Measurements from ENCODE around the gene CFAP65.

CFAP65 gene

GRCh38 chr2:219060821-219061791 is 19.8 kb upstream of the CFAP65 start, which contains the start of gene IHH:
IHH (minus strand) TSS chr2:219060921; CDS start chr2:219060467, 454 bp downstream.
- 4% methylated on average over 76 of the region's 76 CpGs for WGBS
- H3K27ac ChIP-seq (ENCODE audit: low read depth, low read length) = no peak within 1 kb of the TSS
- H3K4me1 ChIP-seq (ENCODE audit: insufficient read depth, low read length) = peaks cover 14% of the 10 kb centered on the region
- H3K4me3 ChIP-seq (ENCODE audit: low read length) = peak within 1 kb of the TSS; percentile 37
- H3K36me3 ChIP-seq (ENCODE audit: insufficient read depth, low read length) = no peaks in the 10 kb centered on the region
- H3K9me3 ChIP-seq (ENCODE audit: insufficient read depth, low read depth, low read length) = no peaks in the 10 kb centered on the region
- H3K27me3 ChIP-seq (ENCODE audit: insufficient read depth, low read length) = peaks cover 97% of the 10 kb centered on the region
- no peak within 1 kb of the TSS for H3K9ac ChIP-seq (ENCODE audit: low read depth, low read length)

- Histone ChIP-seq H3K36me3 (ENCODE audit: insufficient read depth, low read length) (no peaks in the 10 kb centered on the region), H3K27ac (ENCODE audit: low read depth, low read length) (no peak overlapping the region), H3K4me3 (ENCODE audit: low read length) (peak overlapping the region; percentile 19), H3K4me1 (ENCODE audit: insufficient read depth, low read length) (peaks cover 14% of the 10 kb centered on the region), H3K27me3 (ENCODE audit: insufficient read depth, low read length) (peaks cover 100% of the 10 kb centered on the region), H3K9me3 (ENCODE audit: insufficient read depth, low read depth, low read length) (no peaks in the 10 kb centered on the region), H3K9ac (ENCODE audit: low read depth, low read length) (no peak overlapping the region)
- 6% methylated on average over 81 of the region's 81 CpGs for whole genome bisulfite sequencing
Measured at GRCh38 chr2:219059725-219060682, 18.7 kb upstream of the CFAP65 start.

GRCh38 chr2:219059375-219059724 is 18.0 kb upstream of the CFAP65 start:
- Histone ChIP-seq H3K9ac (ENCODE audit: low read depth, low read length) (no peak overlapping the region), H3K27ac (ENCODE audit: low read depth, low read length) (no peak overlapping the region), H3K36me3 (ENCODE audit: insufficient read depth, low read length) (no peaks in the 10 kb centered on the region), H3K9me3 (ENCODE audit: insufficient read depth, low read depth, low read length) (no peaks in the 10 kb centered on the region), H3K27me3 (ENCODE audit: insufficient read depth, low read length) (peaks cover 100% of the 10 kb centered on the region), H3K4me1 (ENCODE audit: insufficient read depth, low read length) (peaks cover 14% of the 10 kb centered on the region), H3K4me3 (ENCODE audit: low read length) (no peak overlapping the region)
- WGBS = 8% methylated on average over 17 of the region's 17 CpGs

GRCh38 chr2:219058541-219059374 is 17.4 kb upstream of the CFAP65 start:
- Histone ChIP-seq H3K9me3 (ENCODE audit: insufficient read depth, low read depth, low read length) (no peaks in the 10 kb centered on the region), H3K27me3 (ENCODE audit: insufficient read depth, low read length) (peaks cover 100% of the 10 kb centered on the region), H3K27ac (ENCODE audit: low read depth, low read length) (no peak overlapping the region), H3K9ac (ENCODE audit: low read depth, low read length) (no peak overlapping the region; the same call in 1 of the 2 replicates), H3K4me1 (ENCODE audit: insufficient read depth, low read length) (peaks cover 14% of the 10 kb centered on the region), H3K4me3 (ENCODE audit: low read length) (0 out of 2 replicates have a peak overlapping the region, but pooled peaks have one; percentile 22), H3K36me3 (ENCODE audit: insufficient read depth, low read length) (no peaks in the 10 kb centered on the region)
- WGBS = 13% methylated on average over 42 of the region's 42 CpGs

- Histone ChIP-seq H3K9ac (ENCODE audit: low read depth, low read length) (no peak overlapping the region), H3K9me3 (ENCODE audit: insufficient read depth, low read depth, low read length) (no peaks in the 10 kb centered on the region), H3K36me3 (ENCODE audit: insufficient read depth, low read length) (no peaks in the 10 kb centered on the region), H3K27ac (ENCODE audit: low read depth, low read length) (no peak overlapping the region), H3K4me1 (ENCODE audit: insufficient read depth, low read length) (peaks cover 11% of the 10 kb centered on the region), H3K4me3 (ENCODE audit: low read length) (peak overlapping the region; percentile 44), H3K27me3 (ENCODE audit: insufficient read depth, low read length) (peaks cover 98% of the 10 kb centered on the region)
- WGBS = 7% methylated on average over 52 of the region's 52 CpGs
Measured at GRCh38 chr2:219057709-219058540, 16.6 kb upstream of the CFAP65 start.

- peaks cover 5% of the 10 kb centered on the region; the same call in 1 of the 2 replicates for H3K4me1 ChIP-seq (ENCODE audit: insufficient read depth, low read length)
- H3K9me3 ChIP-seq (ENCODE audit: insufficient read depth, low read depth, low read length) = no peaks in the 10 kb centered on the region
- H3K4me3 ChIP-seq (ENCODE audit: low read length) = peak overlapping the region; percentile 44
- WGBS = 19% methylated on average over 40 of the region's 40 CpGs
- no peak overlapping the region for H3K27ac ChIP-seq (ENCODE audit: low read depth, low read length)
- no peaks in the 10 kb centered on the region for H3K36me3 ChIP-seq (ENCODE audit: insufficient read depth, low read length)
- H3K27me3 ChIP-seq (ENCODE audit: insufficient read depth, low read length) = peaks cover 98% of the 10 kb centered on the region
- H3K9ac ChIP-seq (ENCODE audit: low read depth, low read length) = no peak overlapping the region
Measured at GRCh38 chr2:219056896-219057708, 15.8 kb upstream of the CFAP65 start.

- Histone ChIP-seq H3K36me3 (ENCODE audit: insufficient read depth, low read length) (no peaks in the 10 kb centered on the region), H3K27ac (ENCODE audit: low read depth, low read length) (no peak overlapping the region), H3K4me1 (ENCODE audit: insufficient read depth, low read length) (peaks cover 5% of the 10 kb centered on the region; the same call in 1 of the 2 replicates), H3K9me3 (ENCODE audit: insufficient read depth, low read depth, low read length) (no peaks in the 10 kb centered on the region), H3K4me3 (ENCODE audit: low read length) (no peak overlapping the region), H3K27me3 (ENCODE audit: insufficient read depth, low read length) (peaks cover 97% of the 10 kb centered on the region), H3K9ac (ENCODE audit: low read depth, low read length) (no peak overlapping the region)
- WGBS = 83% methylated on average over 8 of the region's 9 CpGs
Measured at GRCh38 chr2:219056176-219056895, 15.0 kb upstream of the CFAP65 start.

- Histone ChIP-seq H3K9ac (ENCODE audit: low read depth, low read length) (no peak overlapping the region), H3K4me1 (ENCODE audit: insufficient read depth, low read length) (peaks cover 5% of the 10 kb centered on the region; the same call in 1 of the 2 replicates), H3K9me3 (ENCODE audit: insufficient read depth, low read depth, low read length) (no peaks in the 10 kb centered on the region), H3K27me3 (ENCODE audit: insufficient read depth, low read length) (peaks cover 97% of the 10 kb centered on the region), H3K4me3 (ENCODE audit: low read length) (no peak overlapping the region), H3K36me3 (ENCODE audit: insufficient read depth, low read length) (no peaks in the 10 kb centered on the region), H3K27ac (ENCODE audit: low read depth, low read length) (no peak overlapping the region)
- 91% methylated on average over 43 of the region's 43 CpGs for WGBS
Measured at GRCh38 chr2:219054956-219055903, 13.9 kb upstream of the CFAP65 start.
